ENCODE results near the gene ZFR. TPM values are rescaled to one million over a fixed set of nuclear protein-coding genes. Genes with fewer than 3 reads are reported as not detected.

ZFR gene
- polyA plus RNA-seq, 2 of the 4 experiments (the other 2 are of a cell fraction): 65.6 to 107 TPM

DNA sequence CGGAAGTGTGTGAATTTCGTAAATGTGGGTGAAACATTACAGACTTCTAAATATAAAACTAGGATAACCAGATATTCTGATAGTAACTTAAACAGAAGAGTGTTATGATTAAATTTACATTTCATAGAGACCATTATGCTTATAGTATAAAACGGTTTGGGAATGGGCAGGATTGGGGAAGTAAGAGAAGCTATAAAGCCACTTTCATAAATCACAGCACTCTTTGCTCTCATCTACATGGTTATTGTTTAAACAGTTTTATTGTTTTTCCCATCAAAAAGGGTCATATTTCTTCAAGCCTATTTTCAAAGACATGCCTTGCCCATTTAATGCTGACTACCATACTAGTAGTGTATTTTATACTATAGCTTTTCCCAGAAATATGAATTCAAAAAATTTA is 9.2 kb downstream of the ZFR start:
- H3K27ac ChIP-seq: no peak overlapping the region
- no peak overlapping the region for H3K4me2 ChIP-seq
- FAIRE-seq (no peak), DNase-seq (ENCODE audit: low read depth in 1 of 2, low spot score in 1 of 2) (no peak), ATAC-seq (no peak)
- ChIA-PET CTCF (no interaction called here), POLR2A (no interaction called here)
- H3K9me3 ChIP-seq: no peaks in the 10 kb centered on the region
- H3K4me1 ChIP-seq: peaks cover 9% of the 10 kb centered on the region
- H3K4me3 ChIP-seq: no peak overlapping the region
- TF ChIP-seq ZC3H11A (IDR thresholded peaks at IDR 0.05): no peak
- TF ChIP-seq SREBF2 (IDR thresholded peaks at IDR 0.05): no peak
- TF ChIP-seq RARB (CRISPR knock-in tag; IDR thresholded peaks at IDR 0.05): no peak
- TF ChIP-seq, protein P1, sequence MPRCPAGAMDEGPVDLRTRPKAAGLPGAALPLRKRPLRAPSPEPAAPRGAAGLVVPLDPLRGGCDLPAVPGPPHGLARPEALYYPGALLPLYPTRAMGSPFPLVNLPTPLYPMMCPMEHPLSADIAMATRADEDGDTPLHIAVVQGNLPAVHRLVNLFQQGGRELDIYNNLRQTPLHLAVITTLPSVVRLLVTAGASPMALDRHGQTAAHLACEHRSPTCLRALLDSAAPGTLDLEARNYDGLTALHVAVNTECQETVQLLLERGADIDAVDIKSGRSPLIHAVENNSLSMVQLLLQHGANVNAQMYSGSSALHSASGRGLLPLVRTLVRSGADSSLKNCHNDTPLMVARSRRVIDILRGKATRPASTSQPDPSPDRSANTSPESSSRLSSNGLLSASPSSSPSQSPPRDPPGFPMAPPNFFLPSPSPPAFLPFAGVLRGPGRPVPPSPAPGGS (IDR thresholded peaks at IDR 0.05): no peak
- TF ChIP-seq PHF8 (IDR thresholded peaks at IDR 0.05; ENCODE audit: borderline replicate concordance, low read depth): no peak
- no peak for TF ChIP-seq NFE2L2 (conservative IDR thresholded peaks at IDR 0.05; ENCODE audit: low read length)
- TF ChIP-seq RCOR1 (IDR thresholded peaks at IDR 0.05; ENCODE audit: low read depth, low read length): no peak
- TF ChIP-seq, protein P2, sequence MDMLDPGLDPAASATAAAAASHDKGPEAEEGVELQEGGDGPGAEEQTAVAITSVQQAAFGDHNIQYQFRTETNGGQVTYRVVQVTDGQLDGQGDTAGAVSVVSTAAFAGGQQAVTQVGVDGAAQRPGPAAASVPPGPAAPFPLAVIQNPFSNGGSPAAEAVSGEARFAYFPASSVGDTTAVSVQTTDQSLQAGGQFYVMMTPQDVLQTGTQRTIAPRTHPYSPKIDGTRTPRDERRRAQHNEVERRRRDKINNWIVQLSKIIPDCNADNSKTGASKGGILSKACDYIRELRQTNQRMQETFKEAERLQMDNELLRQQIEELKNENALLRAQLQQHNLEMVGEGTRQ (IDR thresholded peaks at IDR 0.05): no peak
- TF ChIP-seq, protein P3, sequence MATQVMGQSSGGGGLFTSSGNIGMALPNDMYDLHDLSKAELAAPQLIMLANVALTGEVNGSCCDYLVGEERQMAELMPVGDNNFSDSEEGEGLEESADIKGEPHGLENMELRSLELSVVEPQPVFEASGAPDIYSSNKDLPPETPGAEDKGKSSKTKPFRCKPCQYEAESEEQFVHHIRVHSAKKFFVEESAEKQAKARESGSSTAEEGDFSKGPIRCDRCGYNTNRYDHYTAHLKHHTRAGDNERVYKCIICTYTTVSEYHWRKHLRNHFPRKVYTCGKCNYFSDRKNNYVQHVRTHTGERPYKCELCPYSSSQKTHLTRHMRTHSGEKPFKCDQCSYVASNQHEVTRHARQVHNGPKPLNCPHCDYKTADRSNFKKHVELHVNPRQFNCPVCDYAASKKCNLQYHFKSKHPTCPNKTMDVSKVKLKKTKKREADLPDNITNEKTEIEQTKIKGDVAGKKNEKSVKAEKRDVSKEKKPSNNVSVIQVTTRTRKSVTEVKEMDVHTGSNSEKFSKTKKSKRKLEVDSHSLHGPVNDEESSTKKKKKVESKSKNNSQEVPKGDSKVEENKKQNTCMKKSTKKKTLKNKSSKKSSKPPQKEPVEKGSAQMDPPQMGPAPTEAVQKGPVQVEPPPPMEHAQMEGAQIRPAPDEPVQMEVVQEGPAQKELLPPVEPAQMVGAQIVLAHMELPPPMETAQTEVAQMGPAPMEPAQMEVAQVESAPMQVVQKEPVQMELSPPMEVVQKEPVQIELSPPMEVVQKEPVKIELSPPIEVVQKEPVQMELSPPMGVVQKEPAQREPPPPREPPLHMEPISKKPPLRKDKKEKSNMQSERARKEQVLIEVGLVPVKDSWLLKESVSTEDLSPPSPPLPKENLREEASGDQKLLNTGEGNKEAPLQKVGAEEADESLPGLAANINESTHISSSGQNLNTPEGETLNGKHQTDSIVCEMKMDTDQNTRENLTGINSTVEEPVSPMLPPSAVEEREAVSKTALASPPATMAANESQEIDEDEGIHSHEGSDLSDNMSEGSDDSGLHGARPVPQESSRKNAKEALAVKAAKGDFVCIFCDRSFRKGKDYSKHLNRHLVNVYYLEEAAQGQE (IDR thresholded peaks at IDR 0.05): no peak
- no peak for TF ChIP-seq JUN (IDR thresholded peaks at IDR 0.05)
- TF ChIP-seq HDAC2 (IDR thresholded peaks at IDR 0.05): no peak
- no peak for TF ChIP-seq HEYL (CRISPR knock-in tag; IDR thresholded peaks at IDR 0.05)
- no peak for TF ChIP-seq KDM1A (IDR thresholded peaks at IDR 0.05; ENCODE audit: low read depth)
- TF ChIP-seq HOXB5 (CRISPR knock-in tag; IDR thresholded peaks at IDR 0.05): no peak
- no peak for TF ChIP-seq ZNF302 (CRISPR knock-in tag; IDR thresholded peaks at IDR 0.05)
- TF ChIP-seq EP300 (IDR thresholded peaks at IDR 0.05): no peak
- TF ChIP-seq TP53 (CRISPR knock-in tag; IDR thresholded peaks at IDR 0.05): no peak
- no peak for TF ChIP-seq EHMT2 (IDR thresholded peaks at IDR 0.05; ENCODE audit: low read depth)
- TF ChIP-seq RFX5 (IDR thresholded peaks at IDR 0.05): no peak
- 91% methylated on average over 3 of the region's 3 CpGs for WGBS (ENCODE audit: missing lambda C conversion rate)

DNA sequence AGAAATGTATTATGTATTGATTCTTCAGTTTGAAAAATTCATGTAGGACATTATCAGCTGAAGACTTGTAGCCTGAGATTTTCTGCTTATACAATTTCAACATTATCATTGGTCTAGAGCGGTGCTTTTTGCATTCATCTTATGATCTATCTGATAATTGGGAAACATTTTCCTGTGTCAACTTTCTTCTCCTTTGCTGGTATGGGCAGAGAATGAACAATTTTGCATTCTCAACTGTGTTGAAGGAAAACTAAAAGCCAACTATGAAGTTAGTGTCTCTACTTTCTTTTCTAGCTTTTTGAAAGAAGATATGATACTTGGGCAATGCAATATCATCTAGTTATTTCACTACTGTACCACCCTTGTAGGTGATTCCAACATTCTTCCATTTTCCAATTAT is 10.3 kb downstream of the ZFR start:
- POLR2A ChIA-PET: no interaction called here
- no peak for TF ChIP-seq ATOH8 (CRISPR knock-in tag; IDR thresholded peaks at IDR 0.05; ENCODE audit: low read depth)
- no peak for TF ChIP-seq RARB (CRISPR knock-in tag; IDR thresholded peaks at IDR 0.05)
- no peak for TF ChIP-seq CEBPB (IDR thresholded peaks at IDR 0.05)
- TF ChIP-seq MAZ (IDR thresholded peaks at IDR 0.05; ENCODE audit: borderline replicate concordance, low read depth, low read length): no peak
- no peak for TF ChIP-seq BHLHE40 (IDR thresholded peaks at IDR 0.05; ENCODE audit: low read depth, low read length)
- no peak for TF ChIP-seq POLR2AphosphoS2 (conservative IDR thresholded peaks at IDR 0.05; ENCODE audit: low read length)
- TF ChIP-seq ZNF302 (CRISPR knock-in tag; IDR thresholded peaks at IDR 0.05): no peak
- TF ChIP-seq FOSB (CRISPR knock-in tag; IDR thresholded peaks at IDR 0.05): no peak
- no peak for TF ChIP-seq RAD21 (conservative IDR thresholded peaks at IDR 0.05 in 1 of 2, IDR thresholded peaks at IDR 0.05 in 1 of 2)
- no peak for TF ChIP-seq NPAS2 (CRISPR knock-in tag; IDR thresholded peaks at IDR 0.05; ENCODE audit: borderline replicate concordance)
- TF ChIP-seq HEYL (CRISPR knock-in tag; IDR thresholded peaks at IDR 0.05): no peak
- TF ChIP-seq ZFP36 (IDR thresholded peaks at IDR 0.05; ENCODE audit: borderline replicate concordance, partially characterized antibody): no peak
- no peak for TF ChIP-seq SMC3 (IDR thresholded peaks at IDR 0.05)
- no peak for TF ChIP-seq ELK1 (IDR thresholded peaks at IDR 0.05; ENCODE audit: low read depth, low read length)
- TF ChIP-seq ZC3H11A (IDR thresholded peaks at IDR 0.05): no peak
- no peak for TF ChIP-seq MAX (IDR thresholded peaks at IDR 0.05)
- TF ChIP-seq EHMT2 (IDR thresholded peaks at IDR 0.05; ENCODE audit: low read depth): no peak
- no peak for TF ChIP-seq CBX8 (IDR thresholded peaks at IDR 0.05)

More for the DNA sequence above, 10.3 kb downstream of the ZFR start:
- no peak overlapping the region for H3K4me2 ChIP-seq
- FAIRE-seq (no peak), DNase-seq (ENCODE audit: low read depth in 1 of 2, low spot score in 1 of 2) (no peak), ATAC-seq (no peak)
- no peak overlapping the region for H3K27ac ChIP-seq
- CTCF ChIA-PET: no interaction called here
- no peaks in the 10 kb centered on the region for H3K9me3 ChIP-seq
- peaks cover 9% of the 10 kb centered on the region for H3K4me1 ChIP-seq
- H3K4me3 ChIP-seq: no peak overlapping the region
- 64% methylated on average over 1 of the region's 1 CpG for WGBS (ENCODE audit: missing lambda C conversion rate)

Measured in A549 (cell line).